PC-3 (cell line): ENCODE data around the gene CCIN.

ENCODE experiments used
- EZH2 ChIP-seq: fragments of 300-600 bp; sonication (generic); IDR thresholded peaks from one replicate; pipeline ENCODE4 v1.6.1; 2017; ENCODE audit warnings: antibody characterized with exemption, mild to moderate bottlenecking, low read length; ENCODE audit not compliant: unreplicated experiment
- TF ChIP-seq, protein P1 (sequence below): fragments of 300-600 bp; sonication (generic); conservative IDR thresholded peaks from 2 replicates; pipeline ENCODE4 v1.5.1; 2017; ENCODE audit warnings: antibody characterized with exemption, low read depth, mild to moderate bottlenecking, low read length

GRCh38 chr9:36149197-36149596 is 20.0 kb upstream of the CCIN start:
- TF ChIP-seq, protein P1, sequence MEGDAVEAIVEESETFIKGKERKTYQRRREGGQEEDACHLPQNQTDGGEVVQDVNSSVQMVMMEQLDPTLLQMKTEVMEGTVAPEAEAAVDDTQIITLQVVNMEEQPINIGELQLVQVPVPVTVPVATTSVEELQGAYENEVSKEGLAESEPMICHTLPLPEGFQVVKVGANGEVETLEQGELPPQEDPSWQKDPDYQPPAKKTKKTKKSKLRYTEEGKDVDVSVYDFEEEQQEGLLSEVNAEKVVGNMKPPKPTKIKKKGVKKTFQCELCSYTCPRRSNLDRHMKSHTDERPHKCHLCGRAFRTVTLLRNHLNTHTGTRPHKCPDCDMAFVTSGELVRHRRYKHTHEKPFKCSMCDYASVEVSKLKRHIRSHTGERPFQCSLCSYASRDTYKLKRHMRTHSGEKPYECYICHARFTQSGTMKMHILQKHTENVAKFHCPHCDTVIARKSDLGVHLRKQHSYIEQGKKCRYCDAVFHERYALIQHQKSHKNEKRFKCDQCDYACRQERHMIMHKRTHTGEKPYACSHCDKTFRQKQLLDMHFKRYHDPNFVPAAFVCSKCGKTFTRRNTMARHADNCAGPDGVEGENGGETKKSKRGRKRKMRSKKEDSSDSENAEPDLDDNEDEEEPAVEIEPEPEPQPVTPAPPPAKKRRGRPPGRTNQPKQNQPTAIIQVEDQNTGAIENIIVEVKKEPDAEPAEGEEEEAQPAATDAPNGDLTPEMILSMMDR: no peak
- TF ChIP-seq EZH2: no peak
